Measurements from ENCODE around the gene FAP.

Gene FAP

GRCh38 chr2:162184821-162185450, 58.3 kb downstream of the FAP start:
- no peak for TF ChIP-seq Cebpa-rat (IDR thresholded peaks at IDR 0.05)
- Histone ChIP-seq H3K4me2 (no peak overlapping the region), H3K4me1 (no peaks in the 10 kb centered on the region), H3K27me3 (no peaks in the 10 kb centered on the region), H3K9me3 (replicated peaks in 1 of 11) (no peaks in the 10 kb centered on the region), H3K9ac (no peak overlapping the region), H3K4me3 (no peak overlapping the region), H3K36me3 (no peaks in the 10 kb centered on the region), H4K20me1 (no peaks in the 10 kb centered on the region), H3K27ac (no peak overlapping the region)

- Histone ChIP-seq H3K36me3 (no peaks in the 10 kb centered on the region), H3K4me3 (no peak overlapping the region), H3K27ac (no peak overlapping the region), H3K4me1 (no peaks in the 10 kb centered on the region), H3K27me3 (no peaks in the 10 kb centered on the region), H3K4me2 (no peak overlapping the region), H3K9me3 (replicated peaks in 1 of 11) (no peaks in the 10 kb centered on the region), H3K9ac (no peak overlapping the region), H4K20me1 (no peaks in the 10 kb centered on the region)
- TF ChIP-seq Cebpa-rat (IDR thresholded peaks at IDR 0.05): no peak
Measured at GRCh38 chr2:162184359-162184758, 58.9 kb downstream of the FAP start.

- no peak for TF ChIP-seq Cebpa-rat (IDR thresholded peaks at IDR 0.05)
- Histone ChIP-seq H4K20me1 (no peaks in the 10 kb centered on the region), H3K27ac (no peak overlapping the region), H3K27me3 (no peaks in the 10 kb centered on the region), H3K9ac (no peak overlapping the region), H3K36me3 (no peaks in the 10 kb centered on the region), H3K4me1 (no peaks in the 10 kb centered on the region), H3K4me2 (no peak overlapping the region), H3K9me3 (replicated peaks in 1 of 11) (no peaks in the 10 kb centered on the region), H3K4me3 (no peak overlapping the region)
Measured at GRCh38 chr2:162182395-162182794, 60.9 kb downstream of the FAP start.

GRCh38 chr2:162177301-162177700, 65.9 kb downstream of the FAP start:
- H3K9me3 ChIP-seq (replicated peaks in 1 of 11): no peaks in the 10 kb centered on the region
- no peaks in the 10 kb centered on the region for H3K27me3 ChIP-seq
- no peak overlapping the region for H3K9ac ChIP-seq
- H3K4me3 ChIP-seq: no peak overlapping the region
- H3K4me2 ChIP-seq: no peak overlapping the region
- H3K27ac ChIP-seq: no peak overlapping the region
- H3K4me1 ChIP-seq: no peaks in the 10 kb centered on the region
- H4K20me1 ChIP-seq: no peaks in the 10 kb centered on the region
- TF ChIP-seq Cebpa-rat (IDR thresholded peaks at IDR 0.05): no peak
- no peaks in the 10 kb centered on the region for H3K36me3 ChIP-seq

GRCh38 chr2:162175714-162176113, 67.5 kb downstream of the FAP start:
- Histone ChIP-seq H3K4me1 (no peaks in the 10 kb centered on the region), H3K9ac (no peak overlapping the region), H3K4me2 (no peak overlapping the region), H3K9me3 (replicated peaks in 1 of 11) (no peaks in the 10 kb centered on the region), H3K36me3 (no peaks in the 10 kb centered on the region), H3K4me3 (no peak overlapping the region), H3K27ac (no peak overlapping the region), H3K27me3 (no peaks in the 10 kb centered on the region), H4K20me1 (no peaks in the 10 kb centered on the region)
- no peak for TF ChIP-seq Cebpa-rat (IDR thresholded peaks at IDR 0.05)

GRCh38 chr2:162174746-162175145, 68.5 kb downstream of the FAP start:
- Histone ChIP-seq H3K9me3 (replicated peaks in 1 of 11) (no peaks in the 10 kb centered on the region), H3K4me3 (no peak overlapping the region), H3K27ac (no peak overlapping the region), H4K20me1 (no peaks in the 10 kb centered on the region), H3K4me2 (no peak overlapping the region), H3K36me3 (no peaks in the 10 kb centered on the region), H3K4me1 (no peaks in the 10 kb centered on the region), H3K9ac (no peak overlapping the region), H3K27me3 (no peaks in the 10 kb centered on the region)
- TF ChIP-seq Cebpa-rat (IDR thresholded peaks at IDR 0.05): no peak

GRCh38 chr2:162172802-162173370, 70.4 kb downstream of the FAP start:
- Histone ChIP-seq H4K20me1 (no peaks in the 10 kb centered on the region), H3K27me3 (no peaks in the 10 kb centered on the region), H3K9ac (no peak overlapping the region), H3K4me3 (no peak overlapping the region), H3K27ac (no peak overlapping the region), H3K4me1 (no peaks in the 10 kb centered on the region), H3K9me3 (replicated peaks in 1 of 11) (no peaks in the 10 kb centered on the region), H3K4me2 (no peak overlapping the region), H3K36me3 (no peaks in the 10 kb centered on the region)
- no peak for TF ChIP-seq Cebpa-rat (IDR thresholded peaks at IDR 0.05)

GRCh38 chr2:162166745-162167144, 76.5 kb downstream of the FAP start:
- Histone ChIP-seq H3K36me3 (no peaks in the 10 kb centered on the region), H3K4me3 (no peak overlapping the region)
- TF ChIP-seq Cebpa-rat (IDR thresholded peaks at IDR 0.05): no peak

GRCh38 chr2:162166174-162166573, 77.1 kb downstream of the FAP start:
- TF ChIP-seq Cebpa-rat (IDR thresholded peaks at IDR 0.05): no peak
- H4K20me1 ChIP-seq: no peaks in the 10 kb centered on the region
- no peaks in the 10 kb centered on the region for H3K36me3 ChIP-seq
- no peak overlapping the region for H3K4me2 ChIP-seq
- H3K9me3 ChIP-seq (replicated peaks in 1 of 11): no peaks in the 10 kb centered on the region
- H3K4me3 ChIP-seq: no peak overlapping the region
- H3K4me1 ChIP-seq: no peaks in the 10 kb centered on the region
- H3K27ac ChIP-seq: no peak overlapping the region
- no peak overlapping the region for H3K9ac ChIP-seq
- no peaks in the 10 kb centered on the region for H3K27me3 ChIP-seq

More at GRCh38 chr2:162166745-162167144, 76.5 kb downstream of the FAP start:
- H3K9me3 ChIP-seq (replicated peaks in 1 of 11): no peaks in the 10 kb centered on the region
- no peaks in the 10 kb centered on the region for H4K20me1 ChIP-seq
- H3K9ac ChIP-seq: no peak overlapping the region
- no peak overlapping the region for H3K4me2 ChIP-seq
- H3K27ac ChIP-seq: no peak overlapping the region
- H3K27me3 ChIP-seq: no peaks in the 10 kb centered on the region
- no peaks in the 10 kb centered on the region for H3K4me1 ChIP-seq

GRCh38 chr2:162164802-162165201, 78.4 kb downstream of the FAP start:
- no peak for TF ChIP-seq Cebpa-rat (IDR thresholded peaks at IDR 0.05)
- no peak overlapping the region for H3K4me2 ChIP-seq
- no peaks in the 10 kb centered on the region for H3K36me3 ChIP-seq
- no peaks in the 10 kb centered on the region for H3K4me1 ChIP-seq
- no peak overlapping the region for H3K9ac ChIP-seq
- H4K20me1 ChIP-seq: no peaks in the 10 kb centered on the region
- H3K27me3 ChIP-seq: no peaks in the 10 kb centered on the region
- H3K9me3 ChIP-seq (replicated peaks in 1 of 11): no peaks in the 10 kb centered on the region
- no peak overlapping the region for H3K4me3 ChIP-seq
- no peak overlapping the region for H3K27ac ChIP-seq
